Mesendoderm (in vitro differentiated cells): ENCODE data around the gene TRIM72.

Experiments
- DNase-seq: peaks from one replicate; pipeline ENCODE4 v3.0.0; 2013
- H2AK5ac ChIP-seq: 2 replicates; pipeline ENCODE4 v1.6.1; 2013; ENCODE audit warnings: low read length, inconsistent platforms
- H2BK120ac ChIP-seq: 2 replicates; pipeline ENCODE4 v1.6.1; 2013; ENCODE audit warnings: low read depth, mild to moderate bottlenecking, low read length, moderate library complexity, mixed read lengths
- H2BK15ac ChIP-seq: replicated peaks from 2 replicates; pipeline ENCODE4 v1.6.1; 2013; ENCODE audit warnings: low read depth, mild to moderate bottlenecking, moderate library complexity
- H2BK5ac ChIP-seq: 2 replicates; pipeline ENCODE4 v1.6.1; 2013; ENCODE audit warnings: low read length, inconsistent platforms
- H3K18ac ChIP-seq: 2 replicates; pipeline ENCODE4 v1.6.1; 2013; ENCODE audit warnings: mild to moderate bottlenecking, low read length, mixed read lengths
- H3K23ac ChIP-seq: one replicate; pipeline ENCODE4 v1.6.1; 2013; ENCODE audit warnings: low read length
- H3K27ac ChIP-seq: 2 replicates; pipeline ENCODE4 v1.5.1; 2013; ENCODE audit warnings: low read depth, mild to moderate bottlenecking, inconsistent platforms, low read length, moderate library complexity
- H3K27me3 ChIP-seq: 2 replicates; pipeline ENCODE4 v1.6.1; 2013; ENCODE audit warnings: low read length, control low read depth, mild to moderate bottlenecking, inconsistent platforms; ENCODE audit not compliant: insufficient read depth, poor library complexity
- H3K36me3 ChIP-seq: 2 replicates; pipeline ENCODE4 v1.6.1; 2013; ENCODE audit warnings: low read length, inconsistent platforms; ENCODE audit not compliant: control insufficient read depth, insufficient read depth
- H3K4ac ChIP-seq: one replicate; pipeline ENCODE4 v1.6.1; 2013; ENCODE audit warnings: low read depth, mild to moderate bottlenecking, low read length, moderate library complexity
- H3K4me1 ChIP-seq: 2 replicates; pipeline ENCODE4 v1.6.1; 2013; ENCODE audit warnings: low read depth, low read length, inconsistent platforms; ENCODE audit not compliant: control insufficient read depth
- H3K4me2 ChIP-seq: 2 replicates; pipeline ENCODE4 v1.6.1; 2013; ENCODE audit warnings: low read length
- H3K4me3 ChIP-seq: 2 replicates; pipeline ENCODE4 v1.5.1; 2013; ENCODE audit warnings: mild to moderate bottlenecking, low read length
- H3K56ac ChIP-seq: one replicate; pipeline ENCODE4 v1.6.1; 2013; ENCODE audit warnings: low read length
- H3K79me1 ChIP-seq: 2 replicates; pipeline ENCODE4 v1.6.1; 2013; ENCODE audit warnings: low read length, inconsistent platforms
- H3K79me2 ChIP-seq: 2 replicates; pipeline ENCODE4 v1.6.1; 2013; ENCODE audit warnings: mild to moderate bottlenecking, low read length; ENCODE audit not compliant: control insufficient read depth, insufficient read depth
- H3K9ac ChIP-seq: 2 replicates; pipeline ENCODE4 v1.6.1; 2013; ENCODE audit warnings: low read length, inconsistent platforms
- H4K5ac ChIP-seq: one replicate; pipeline ENCODE4 v1.6.1; 2013; ENCODE audit warnings: low read length
- H4K8ac ChIP-seq: one replicate; pipeline ENCODE4 v1.6.1; 2013; ENCODE audit warnings: low read depth, mild to moderate bottlenecking, control low read depth, low read length, moderate library complexity
- WGBS: extraction: QIAGEN DNeasy Blood & Tissue Kit; methylation state at CpG from one replicate; pipeline ENCODE4 v1.1.7; 2013; ENCODE audit warnings: low lambda C conversion rate, missing lambda C conversion rate; ENCODE audit not compliant: insufficient coverage; ENCODE audit errors: extremely low coverage; 5-methylcytosine and 5-hydroxymethylcytosine counted together

The TRIM72 gene

GRCh38 chr16:31260136-31260931, 46.4 kb downstream of the TRIM72 start:
- Histone ChIP-seq H3K79me2 (no peaks in the 10 kb centered on the region), H3K4me2 (no peak overlapping the region), H2BK5ac (no peak overlapping the region), H3K56ac (no peak overlapping the region), H3K23ac (no peak overlapping the region), H3K79me1 (no peaks in the 10 kb centered on the region), H3K27ac (no peak overlapping the region), H3K4me3 (no peak overlapping the region), H2BK15ac (no peak overlapping the region), H3K36me3 (no peaks in the 10 kb centered on the region), H3K18ac (no peak overlapping the region), H4K5ac (no peak overlapping the region), H4K8ac (no peak overlapping the region), H3K27me3 (no peaks in the 10 kb centered on the region), H2BK120ac (no peak overlapping the region), H2AK5ac (no peak overlapping the region), H3K4me1 (no peaks in the 10 kb centered on the region), H3K4ac (no peak overlapping the region), H3K9ac (no peak overlapping the region)
- no CpG with 5 or more reads among the region's 14 CpGs for WGBS
- DNase-seq = no peak

GRCh38 chr16:31262084-31262483, 48.2 kb downstream of the TRIM72 start:
- H3K27ac ChIP-seq = no peak overlapping the region
- no peak overlapping the region for H4K5ac ChIP-seq
- no peak for DNase-seq
- no peaks in the 10 kb centered on the region for H3K36me3 ChIP-seq
- H2BK15ac ChIP-seq = no peak overlapping the region
- H2BK5ac ChIP-seq = no peak overlapping the region
- H3K27me3 ChIP-seq = no peaks in the 10 kb centered on the region
- H3K4me1 ChIP-seq = no peaks in the 10 kb centered on the region
- no peak overlapping the region for H3K4me3 ChIP-seq
- H3K79me1 ChIP-seq = no peaks in the 10 kb centered on the region
- no peak overlapping the region for H3K9ac ChIP-seq
- no peak overlapping the region for H2AK5ac ChIP-seq
- H3K79me2 ChIP-seq = no peaks in the 10 kb centered on the region
- no peak overlapping the region for H2BK120ac ChIP-seq
- no peak overlapping the region for H3K23ac ChIP-seq
- no peak overlapping the region for H3K56ac ChIP-seq
- no peak overlapping the region for H3K4me2 ChIP-seq
- no peak overlapping the region for H4K8ac ChIP-seq
- H3K4ac ChIP-seq = no peak overlapping the region
- no CpG with 5 or more reads among the region's 3 CpGs for WGBS
- H3K18ac ChIP-seq = no peak overlapping the region

DNA sequence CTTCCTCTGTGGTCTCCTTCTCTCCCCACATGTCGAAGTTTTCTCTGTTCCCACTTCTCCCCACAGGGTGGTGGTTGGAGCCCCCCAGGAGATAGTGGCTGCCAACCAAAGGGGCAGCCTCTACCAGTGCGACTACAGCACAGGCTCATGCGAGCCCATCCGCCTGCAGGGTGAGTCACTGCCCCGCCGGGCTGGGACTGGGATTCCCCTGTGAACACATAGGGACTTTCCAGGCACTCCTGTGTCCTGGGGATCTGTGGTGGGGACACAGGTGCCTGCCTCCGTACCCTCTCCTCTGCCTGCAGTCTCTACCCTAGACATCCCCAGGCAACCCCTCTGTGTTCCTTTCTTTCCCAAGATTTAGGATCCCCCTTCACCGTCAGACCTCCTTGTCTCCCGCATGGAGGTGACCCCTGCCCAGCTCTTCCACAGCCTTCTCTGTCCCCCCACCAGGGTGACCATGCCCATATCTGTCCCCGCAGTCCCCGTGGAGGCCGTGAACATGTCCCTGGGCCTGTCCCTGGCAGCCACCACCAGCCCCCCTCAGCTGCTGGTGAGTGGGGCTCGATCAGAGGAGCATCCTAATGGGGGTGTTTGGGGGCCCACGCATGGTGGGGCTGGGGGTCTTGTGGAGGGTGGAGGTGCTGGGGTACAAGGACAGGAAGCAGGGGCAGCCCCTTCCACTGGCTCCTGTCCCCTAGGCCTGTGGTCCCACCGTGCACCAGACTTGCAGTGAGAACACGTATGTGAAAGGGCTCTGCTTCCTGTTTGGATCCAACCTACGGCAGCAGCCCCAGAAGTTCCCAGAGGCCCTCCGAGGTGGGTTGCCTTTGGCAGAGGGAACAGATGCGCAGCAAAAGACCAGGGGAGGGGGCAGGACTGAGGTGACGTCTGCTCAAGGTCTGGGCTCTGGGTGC, 51.7 kb downstream of the TRIM72 start:
- peaks cover 2% of the 10 kb centered on the region for H3K4me1 ChIP-seq
- H4K8ac ChIP-seq = no peak overlapping the region
- no peak overlapping the region for H3K4me2 ChIP-seq
- no CpG with 5 or more reads among the region's 20 CpGs for WGBS
- no peak overlapping the region for H3K4me3 ChIP-seq
- DNase-seq = peak; percentile 29
- no peak overlapping the region for H2AK5ac ChIP-seq
- no peak overlapping the region for H3K56ac ChIP-seq
- H4K5ac ChIP-seq = no peak overlapping the region
- no peaks in the 10 kb centered on the region for H3K27me3 ChIP-seq
- no peak overlapping the region for H3K23ac ChIP-seq
- H2BK120ac ChIP-seq = no peak overlapping the region
- H3K79me2 ChIP-seq = no peaks in the 10 kb centered on the region
- H3K4ac ChIP-seq = no peak overlapping the region
- H3K27ac ChIP-seq = no peak overlapping the region
- no peak overlapping the region for H2BK5ac ChIP-seq
- H3K79me1 ChIP-seq = no peaks in the 10 kb centered on the region
- H3K18ac ChIP-seq = no peak overlapping the region
- H3K9ac ChIP-seq = no peak overlapping the region
- H3K36me3 ChIP-seq = no peaks in the 10 kb centered on the region
- H2BK15ac ChIP-seq = no peak overlapping the region

GRCh38 chr16:31267332-31268032, 53.6 kb downstream of the TRIM72 start:
- no peak overlapping the region for H3K18ac ChIP-seq
- no peak overlapping the region for H3K56ac ChIP-seq
- H4K5ac ChIP-seq = no peak overlapping the region
- no peak overlapping the region for H2BK5ac ChIP-seq
- no peaks in the 10 kb centered on the region for H3K27me3 ChIP-seq
- H3K4ac ChIP-seq = no peak overlapping the region
- H3K4me1 ChIP-seq = peaks cover 2% of the 10 kb centered on the region
- DNase-seq = peak; percentile 69
- no peaks in the 10 kb centered on the region for H3K79me2 ChIP-seq
- H3K4me2 ChIP-seq = no peak overlapping the region
- no peaks in the 10 kb centered on the region for H3K36me3 ChIP-seq
- H3K27ac ChIP-seq = no peak overlapping the region
- H3K79me1 ChIP-seq = no peaks in the 10 kb centered on the region
- H4K8ac ChIP-seq = no peak overlapping the region
- H2BK15ac ChIP-seq = no peak overlapping the region
- WGBS = no CpG with 5 or more reads among the region's 8 CpGs
- H3K9ac ChIP-seq = no peak overlapping the region
- no peak overlapping the region for H2BK120ac ChIP-seq
- H3K23ac ChIP-seq = no peak overlapping the region
- no peak overlapping the region for H2AK5ac ChIP-seq
- no peak overlapping the region for H3K4me3 ChIP-seq

- H2BK5ac ChIP-seq = no peak overlapping the region
- no peak for DNase-seq
Observed at GRCh38 chr16:31268033-31268365, 54.1 kb downstream of the TRIM72 start.

More at GRCh38 chr16:31268033-31268365, 54.1 kb downstream of the TRIM72 start:
- H3K27me3 ChIP-seq = no peaks in the 10 kb centered on the region
- H4K5ac ChIP-seq = no peak overlapping the region
- H3K4me2 ChIP-seq = no peak overlapping the region
- H3K56ac ChIP-seq = no peak overlapping the region
- H3K23ac ChIP-seq = no peak overlapping the region
- H2BK120ac ChIP-seq = no peak overlapping the region
- no CpG with 5 or more reads among the region's 3 CpGs for WGBS
- peaks cover 2% of the 10 kb centered on the region for H3K4me1 ChIP-seq
- no peaks in the 10 kb centered on the region for H3K79me1 ChIP-seq
- no peak overlapping the region for H3K9ac ChIP-seq
- no peak overlapping the region for H2AK5ac ChIP-seq
- no peak overlapping the region for H4K8ac ChIP-seq
- H3K4ac ChIP-seq = no peak overlapping the region
- no peak overlapping the region for H2BK15ac ChIP-seq
- H3K4me3 ChIP-seq = no peak overlapping the region
- no peaks in the 10 kb centered on the region for H3K79me2 ChIP-seq
- H3K18ac ChIP-seq = no peak overlapping the region
- no peak overlapping the region for H3K27ac ChIP-seq
- H3K36me3 ChIP-seq = no peaks in the 10 kb centered on the region
